ENCODE measurements around the gene EVX2.

EVX2 gene

GRCh38 chr2:176072292-176072669 lies 11.5 kb downstream of the EVX2 start:
- no peak overlapping the region for H2BK15ac ChIP-seq (replicated peaks; ENCODE audit: low read depth)
- H3K18ac ChIP-seq (ENCODE audit: low read length), result no peak overlapping the region
- H3K4ac ChIP-seq (ENCODE audit: low read depth, low read length), result no peak overlapping the region
- no peak overlapping the region for H3K23ac ChIP-seq (ENCODE audit: low read length)
- peaks cover 89% of the 10 kb centered on the region for H3K27me3 ChIP-seq (ENCODE audit: insufficient read depth, low read length, poor library complexity)
- H2AK5ac ChIP-seq (ENCODE audit: low read length), result no peak overlapping the region
- no peak overlapping the region for H3K4me3 ChIP-seq (ENCODE audit: low read length)
- H3K4me1 ChIP-seq (ENCODE audit: control insufficient read depth, low read depth, low read length), result peaks cover 2% of the 10 kb centered on the region
- H3K36me3 ChIP-seq (ENCODE audit: control insufficient read depth, insufficient read depth, low read length), result no peaks in the 10 kb centered on the region
- H4K8ac ChIP-seq (ENCODE audit: low read depth, low read length), result no peak overlapping the region
- no peak overlapping the region for H3K9ac ChIP-seq (ENCODE audit: low read length)
- WGBS (ENCODE audit: extremely low coverage, insufficient coverage, low lambda C conversion rate), result no CpG with 5 or more reads among the region's 5 CpGs
- no peak overlapping the region for H3K27ac ChIP-seq (ENCODE audit: low read depth, low read length)
- no peak overlapping the region for H3K56ac ChIP-seq (ENCODE audit: low read length)
- H2BK120ac ChIP-seq (ENCODE audit: low read depth, low read length), result no peak overlapping the region
- no peak overlapping the region for H3K4me2 ChIP-seq (ENCODE audit: low read length)
- no peak overlapping the region for H4K5ac ChIP-seq (ENCODE audit: low read length)
- no peak for DNase-seq
- no peak overlapping the region for H2BK5ac ChIP-seq (ENCODE audit: low read length)
- no peaks in the 10 kb centered on the region for H3K79me2 ChIP-seq (ENCODE audit: control insufficient read depth, insufficient read depth, low read length)
- H3K79me1 ChIP-seq (ENCODE audit: low read length), result no peaks in the 10 kb centered on the region

- no peaks in the 10 kb centered on the region for H3K79me1 ChIP-seq (ENCODE audit: low read length)
- H3K56ac ChIP-seq (ENCODE audit: low read length), result no peak overlapping the region
- H2BK15ac ChIP-seq (replicated peaks; ENCODE audit: low read depth), result no peak overlapping the region
- H3K18ac ChIP-seq (ENCODE audit: low read length), result no peak overlapping the region
- H4K5ac ChIP-seq (ENCODE audit: low read length), result no peak overlapping the region
- H3K4me2 ChIP-seq (ENCODE audit: low read length), result no peak overlapping the region
- peaks cover 93% of the 10 kb centered on the region for H3K27me3 ChIP-seq (ENCODE audit: insufficient read depth, low read length, poor library complexity)
- H2BK5ac ChIP-seq (ENCODE audit: low read length), result no peak overlapping the region
- H3K23ac ChIP-seq (ENCODE audit: low read length), result no peak overlapping the region
- no peak overlapping the region for H3K9ac ChIP-seq (ENCODE audit: low read length)
- H3K27ac ChIP-seq (ENCODE audit: low read depth, low read length), result no peak overlapping the region
- H2BK120ac ChIP-seq (ENCODE audit: low read depth, low read length), result no peak overlapping the region
- H4K8ac ChIP-seq (ENCODE audit: low read depth, low read length), result no peak overlapping the region
- no peaks in the 10 kb centered on the region for H3K36me3 ChIP-seq (ENCODE audit: control insufficient read depth, insufficient read depth, low read length)
- H2AK5ac ChIP-seq (ENCODE audit: low read length), result no peak overlapping the region
- no CpG with 5 or more reads among the region's 58 CpGs for WGBS (ENCODE audit: extremely low coverage, insufficient coverage, low lambda C conversion rate)
- no peak overlapping the region for H3K4ac ChIP-seq (ENCODE audit: low read depth, low read length)
- peaks cover 2% of the 10 kb centered on the region for H3K4me1 ChIP-seq (ENCODE audit: control insufficient read depth, low read depth, low read length)
- no peak overlapping the region for H3K4me3 ChIP-seq (ENCODE audit: low read length)
- no peaks in the 10 kb centered on the region for H3K79me2 ChIP-seq (ENCODE audit: control insufficient read depth, insufficient read depth, low read length)
- no peak for DNase-seq
These were observed 12.2 kb downstream of the EVX2 start for GRCh38 chr2:176071330-176072291.

DNA sequence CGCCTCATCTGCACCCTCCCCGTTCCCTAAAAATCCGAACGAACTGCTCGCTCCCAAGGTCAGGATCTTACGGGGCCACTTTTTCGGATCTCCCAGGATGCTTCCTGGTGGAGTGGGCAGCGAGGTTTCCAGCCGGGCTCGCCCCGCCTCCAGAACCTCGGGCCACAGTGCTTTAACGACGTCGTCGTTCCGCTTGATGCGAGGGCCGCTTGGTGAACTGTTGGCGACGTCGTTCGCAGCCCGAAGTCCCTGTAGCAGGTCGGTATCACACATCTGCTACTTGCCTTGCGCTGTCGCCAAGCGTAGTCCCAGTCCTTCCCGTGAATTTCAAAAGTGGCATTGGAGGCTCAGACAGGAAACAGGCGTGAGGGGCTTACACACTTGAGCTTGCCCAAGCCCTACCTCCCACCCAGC lies 15.3 kb downstream of the EVX2 start:
- no peak overlapping the region for H2BK5ac ChIP-seq (ENCODE audit: low read length)
- no peak overlapping the region for H2BK15ac ChIP-seq (replicated peaks; ENCODE audit: low read depth)
- WGBS (ENCODE audit: extremely low coverage, insufficient coverage, low lambda C conversion rate), result no CpG with 5 or more reads among the region's 30 CpGs
- peaks cover 2% of the 10 kb centered on the region for H3K4me1 ChIP-seq (ENCODE audit: control insufficient read depth, low read depth, low read length)
- H3K4me2 ChIP-seq (ENCODE audit: low read length), result no peak overlapping the region
- H3K79me2 ChIP-seq (ENCODE audit: control insufficient read depth, insufficient read depth, low read length), result no peaks in the 10 kb centered on the region
- H4K5ac ChIP-seq (ENCODE audit: low read length), result no peak overlapping the region
- no peak overlapping the region for H3K23ac ChIP-seq (ENCODE audit: low read length)
- H2AK5ac ChIP-seq (ENCODE audit: low read length), result no peak overlapping the region
- peaks cover 73% of the 10 kb centered on the region for H3K27me3 ChIP-seq (ENCODE audit: insufficient read depth, low read length, poor library complexity)
- DNase-seq, result no peak
- no peak overlapping the region for H3K18ac ChIP-seq (ENCODE audit: low read length)
- no peak overlapping the region for H2BK120ac ChIP-seq (ENCODE audit: low read depth, low read length)
- H3K4ac ChIP-seq (ENCODE audit: low read depth, low read length), result no peak overlapping the region
- no peak overlapping the region for H3K9ac ChIP-seq (ENCODE audit: low read length)
- no peaks in the 10 kb centered on the region for H3K36me3 ChIP-seq (ENCODE audit: control insufficient read depth, insufficient read depth, low read length)
- H3K56ac ChIP-seq (ENCODE audit: low read length), result peak overlapping the region; percentile 18
- no peak overlapping the region for H3K27ac ChIP-seq (ENCODE audit: low read depth, low read length)
- no peak overlapping the region for H3K4me3 ChIP-seq (ENCODE audit: low read length)
- H4K8ac ChIP-seq (ENCODE audit: low read depth, low read length), result no peak overlapping the region
- H3K79me1 ChIP-seq (ENCODE audit: low read length), result no peaks in the 10 kb centered on the region

GRCh38 chr2:176067589-176068418 lies 16.0 kb downstream of the EVX2 start:
- Histone ChIP-seq H3K36me3 (ENCODE audit: control insufficient read depth, insufficient read depth, low read length) (no peaks in the 10 kb centered on the region), H2AK5ac (ENCODE audit: low read length) (no peak overlapping the region), H2BK15ac (replicated peaks; ENCODE audit: low read depth) (no peak overlapping the region), H3K4me1 (ENCODE audit: control insufficient read depth, low read depth, low read length) (peaks cover 2% of the 10 kb centered on the region), H3K18ac (ENCODE audit: low read length) (no peak overlapping the region), H3K4me2 (ENCODE audit: low read length) (peak overlapping the region; percentile 23), H3K4ac (ENCODE audit: low read depth, low read length) (no peak overlapping the region), H3K23ac (ENCODE audit: low read length) (no peak overlapping the region), H3K27me3 (ENCODE audit: insufficient read depth, low read length, poor library complexity) (peaks cover 66% of the 10 kb centered on the region), H3K79me2 (ENCODE audit: control insufficient read depth, insufficient read depth, low read length) (no peaks in the 10 kb centered on the region), H3K79me1 (ENCODE audit: low read length) (no peaks in the 10 kb centered on the region), H4K5ac (ENCODE audit: low read length) (no peak overlapping the region), H2BK5ac (ENCODE audit: low read length) (no peak overlapping the region), H3K56ac (ENCODE audit: low read length) (no peak overlapping the region), H3K9ac (ENCODE audit: low read length) (no peak overlapping the region), H4K8ac (ENCODE audit: low read depth, low read length) (no peak overlapping the region), H3K4me3 (ENCODE audit: low read length) (no peak overlapping the region), H2BK120ac (ENCODE audit: low read depth, low read length) (no peak overlapping the region), H3K27ac (ENCODE audit: low read depth, low read length) (no peak overlapping the region)
- no CpG with 5 or more reads among the region's 38 CpGs for WGBS (ENCODE audit: extremely low coverage, insufficient coverage, low lambda C conversion rate)
- no peak for DNase-seq

DNA sequence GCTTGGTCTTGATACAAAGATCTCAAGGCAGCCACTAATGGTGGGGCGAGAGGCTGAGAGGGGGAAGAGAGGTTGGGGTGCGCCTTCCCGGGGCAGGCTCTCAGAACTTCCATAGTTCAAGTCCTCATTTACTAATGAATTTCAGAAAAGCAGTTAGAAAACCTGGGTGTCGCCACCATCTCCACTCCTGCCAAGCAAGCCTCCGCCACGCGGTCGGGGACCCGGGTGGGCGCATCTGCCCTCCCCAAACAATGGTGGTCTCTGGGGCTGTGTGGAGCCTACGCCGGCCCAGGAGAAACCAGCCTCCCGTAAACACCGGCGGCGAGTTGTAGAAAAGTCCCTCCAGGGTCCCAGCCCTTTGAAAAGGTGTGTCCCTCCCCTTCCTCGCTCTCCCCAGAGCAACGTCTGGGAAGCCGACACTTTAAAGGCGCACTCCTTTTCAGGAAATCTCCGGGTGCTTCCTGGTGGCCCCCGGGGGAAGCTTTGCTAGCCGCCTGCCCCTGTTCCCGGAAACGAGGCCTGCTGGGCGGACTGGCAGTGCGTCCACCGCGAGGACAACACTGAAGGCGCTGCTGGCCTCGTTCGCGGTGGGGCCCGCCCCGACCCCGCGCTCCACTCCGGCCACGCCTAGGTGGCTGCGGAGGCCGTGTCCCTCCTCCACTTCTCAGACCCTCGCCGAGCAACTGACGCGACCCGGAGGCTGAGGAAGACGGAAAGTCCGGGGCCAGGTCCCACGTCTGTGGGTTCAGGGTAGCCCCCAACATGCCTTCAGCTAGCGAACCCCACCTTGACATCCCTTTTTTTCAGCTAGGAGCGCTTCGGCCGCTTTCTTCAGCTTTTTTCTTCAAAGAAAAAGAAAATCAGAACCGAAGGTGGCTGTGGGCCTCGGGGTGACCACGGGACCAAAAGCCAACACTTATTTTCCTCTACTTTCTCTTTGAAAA lies 16.8 kb downstream of the EVX2 start:
- no peak overlapping the region for H3K4ac ChIP-seq (ENCODE audit: low read depth, low read length)
- peak overlapping the region; percentile 8 for H3K18ac ChIP-seq (ENCODE audit: low read length)
- no peaks in the 10 kb centered on the region for H3K79me1 ChIP-seq (ENCODE audit: low read length)
- H4K5ac ChIP-seq (ENCODE audit: low read length), result no peak overlapping the region
- H3K56ac ChIP-seq (ENCODE audit: low read length), result no peak overlapping the region
- no peaks in the 10 kb centered on the region for H3K79me2 ChIP-seq (ENCODE audit: control insufficient read depth, insufficient read depth, low read length)
- H4K8ac ChIP-seq (ENCODE audit: low read depth, low read length), result no peak overlapping the region
- H3K27ac ChIP-seq (ENCODE audit: low read depth, low read length), result no peak overlapping the region
- peaks cover 2% of the 10 kb centered on the region for H3K4me1 ChIP-seq (ENCODE audit: control insufficient read depth, low read depth, low read length)
- DNase-seq, result no peak
- WGBS (ENCODE audit: extremely low coverage, insufficient coverage, low lambda C conversion rate), result no CpG with 5 or more reads among the region's 56 CpGs
- no peak overlapping the region for H2BK120ac ChIP-seq (ENCODE audit: low read depth, low read length)
- no peak overlapping the region for H2AK5ac ChIP-seq (ENCODE audit: low read length)
- peaks cover 59% of the 10 kb centered on the region for H3K27me3 ChIP-seq (ENCODE audit: insufficient read depth, low read length, poor library complexity)
- no peak overlapping the region for H2BK5ac ChIP-seq (ENCODE audit: low read length)
- H3K23ac ChIP-seq (ENCODE audit: low read length), result no peak overlapping the region
- H3K36me3 ChIP-seq (ENCODE audit: control insufficient read depth, insufficient read depth, low read length), result no peaks in the 10 kb centered on the region
- H3K4me2 ChIP-seq (ENCODE audit: low read length), result peak overlapping the region; percentile 23
- H3K4me3 ChIP-seq (ENCODE audit: low read length), result no peak overlapping the region
- no peak overlapping the region for H2BK15ac ChIP-seq (replicated peaks; ENCODE audit: low read depth)
- H3K9ac ChIP-seq (ENCODE audit: low read length), result peak overlapping the region; percentile 16

All from mesendoderm (in vitro differentiated cells).